ENCODE results near the gene TOPAZ1.

Gene TOPAZ1

DNA sequence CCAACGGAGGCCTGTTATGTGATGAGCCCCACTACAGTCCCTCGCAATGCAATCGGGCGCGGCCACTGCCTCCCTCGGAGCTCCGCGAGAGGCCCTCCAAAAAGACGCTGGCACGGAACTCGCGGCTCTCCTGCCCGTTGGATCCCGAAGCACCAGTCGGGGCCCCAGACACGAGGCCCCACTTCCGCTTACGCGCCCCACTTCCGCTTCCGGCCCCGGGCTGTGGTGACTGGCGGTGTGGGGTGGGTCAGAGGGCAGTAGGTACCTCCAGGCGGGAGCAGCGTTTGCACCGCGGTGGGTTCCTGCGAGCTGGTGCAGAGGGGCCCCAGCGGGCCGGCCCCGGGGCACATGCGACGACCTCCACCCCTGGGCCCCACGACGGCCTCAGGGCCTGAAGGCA is at the start of gene TOPAZ1:
TSS of gene TOPAZ1 (plus strand) at position 181 of the 400 bp plus-strand sequence. CDS start at position 349, 168 bp downstream.
- TF ChIP-seq, protein P1, sequence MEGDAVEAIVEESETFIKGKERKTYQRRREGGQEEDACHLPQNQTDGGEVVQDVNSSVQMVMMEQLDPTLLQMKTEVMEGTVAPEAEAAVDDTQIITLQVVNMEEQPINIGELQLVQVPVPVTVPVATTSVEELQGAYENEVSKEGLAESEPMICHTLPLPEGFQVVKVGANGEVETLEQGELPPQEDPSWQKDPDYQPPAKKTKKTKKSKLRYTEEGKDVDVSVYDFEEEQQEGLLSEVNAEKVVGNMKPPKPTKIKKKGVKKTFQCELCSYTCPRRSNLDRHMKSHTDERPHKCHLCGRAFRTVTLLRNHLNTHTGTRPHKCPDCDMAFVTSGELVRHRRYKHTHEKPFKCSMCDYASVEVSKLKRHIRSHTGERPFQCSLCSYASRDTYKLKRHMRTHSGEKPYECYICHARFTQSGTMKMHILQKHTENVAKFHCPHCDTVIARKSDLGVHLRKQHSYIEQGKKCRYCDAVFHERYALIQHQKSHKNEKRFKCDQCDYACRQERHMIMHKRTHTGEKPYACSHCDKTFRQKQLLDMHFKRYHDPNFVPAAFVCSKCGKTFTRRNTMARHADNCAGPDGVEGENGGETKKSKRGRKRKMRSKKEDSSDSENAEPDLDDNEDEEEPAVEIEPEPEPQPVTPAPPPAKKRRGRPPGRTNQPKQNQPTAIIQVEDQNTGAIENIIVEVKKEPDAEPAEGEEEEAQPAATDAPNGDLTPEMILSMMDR (IDR thresholded peaks at IDR 0.05; ENCODE audit: extremely low read depth, insufficient read depth, missing control alignments), result no peak
- no peak for DNase-seq (ENCODE audit: low spot score)
- in situ Hi-C loops (cut with MboI; ENCODE audit: low pct_unique_long_range_greater_than_20kb, low sequenced_read_pairs, unreplicated experiment), result no loop called here

DNA sequence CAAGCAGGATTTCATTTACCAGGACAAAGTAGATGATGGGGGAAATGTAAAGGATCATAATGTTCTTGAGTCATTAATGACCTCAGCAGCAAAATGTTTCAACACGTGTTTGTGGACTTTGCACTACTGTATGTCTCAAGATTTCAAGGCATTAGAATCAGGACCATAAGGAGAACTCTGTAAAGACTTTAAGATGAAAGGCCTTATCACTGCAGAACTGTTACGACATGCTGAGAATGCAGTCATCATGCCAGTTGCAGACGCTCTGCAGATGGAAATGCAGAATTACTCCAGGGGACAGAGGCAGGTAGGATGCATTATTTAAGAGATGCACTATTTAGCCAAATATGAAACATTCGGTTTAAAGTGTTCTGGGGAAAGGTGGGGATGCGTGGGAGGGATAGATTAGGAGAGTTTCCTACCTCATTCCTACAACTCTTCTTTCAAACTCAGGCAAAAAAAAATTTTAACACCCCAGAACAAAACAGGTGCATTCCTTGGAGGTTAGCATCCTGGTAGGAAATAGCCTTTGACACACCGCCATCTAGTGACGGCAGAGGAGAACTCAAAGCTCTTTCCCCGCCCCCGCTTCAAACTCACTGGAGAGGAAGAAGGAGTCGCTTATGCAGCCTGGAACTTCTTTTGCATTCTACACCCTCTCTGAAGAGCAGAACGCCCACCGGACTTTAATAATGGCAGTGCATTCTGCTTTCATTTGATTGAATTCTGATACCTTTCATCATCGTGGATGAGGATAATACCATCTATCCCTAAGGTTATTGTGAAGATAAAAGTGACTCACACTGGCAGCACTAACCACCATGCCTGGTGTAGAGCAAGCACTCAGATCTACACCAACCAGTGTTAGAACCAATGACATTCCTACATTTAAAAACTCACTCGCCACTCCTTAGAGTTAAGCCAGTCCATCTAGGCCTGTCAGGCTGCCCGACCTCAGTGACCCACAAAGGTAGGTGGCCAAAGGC is 43.1 kb upstream of the TOPAZ1 start:
- in situ Hi-C loops (cut with MboI; ENCODE audit: low pct_unique_long_range_greater_than_20kb, low sequenced_read_pairs, unreplicated experiment), result loop anchor here (5.0 to 25.0 kb wide), 2 partner anchors 431 to 636 kb away; no protein-coding TSS in a partner anchor
- TF ChIP-seq, protein P1 (IDR thresholded peaks at IDR 0.05; ENCODE audit: extremely low read depth, insufficient read depth, missing control alignments), result peak; percentile 88
- peak; percentile 76 for DNase-seq (ENCODE audit: low spot score)

DNA sequence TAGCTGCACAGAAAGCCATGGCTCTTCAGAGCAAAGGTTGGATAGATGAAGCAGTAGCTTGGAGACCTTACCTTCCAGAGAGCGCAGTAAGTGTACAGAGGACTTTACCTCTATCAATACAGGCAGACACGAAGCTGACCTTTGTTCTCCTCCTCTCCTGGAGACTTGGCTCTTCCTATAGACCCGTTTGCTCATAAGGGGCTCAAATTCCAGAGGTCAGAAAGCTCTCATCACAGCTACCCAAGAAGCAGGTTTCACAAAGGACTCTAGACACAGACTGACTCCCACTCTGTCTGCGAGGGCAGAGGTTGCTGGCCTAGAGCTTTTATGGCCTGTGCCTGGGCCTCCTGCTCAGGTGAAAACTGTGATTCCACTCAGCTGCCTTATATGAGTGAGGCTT is 35.4 kb upstream of the TOPAZ1 start:
- no peak for DNase-seq (ENCODE audit: low spot score)
- in situ Hi-C loops (cut with MboI; ENCODE audit: low pct_unique_long_range_greater_than_20kb, low sequenced_read_pairs, unreplicated experiment), result no loop called here
- TF ChIP-seq, protein P1 (IDR thresholded peaks at IDR 0.05; ENCODE audit: extremely low read depth, insufficient read depth, missing control alignments), result no peak

GRCh38 chr3:44206862-44207652 is 34.6 kb upstream of the TOPAZ1 start:
- in situ Hi-C loops (cut with MboI; ENCODE audit: low pct_unique_long_range_greater_than_20kb, low sequenced_read_pairs, unreplicated experiment), result no loop called here
- DNase-seq (ENCODE audit: low spot score), result no peak
- TF ChIP-seq, protein P1 (IDR thresholded peaks at IDR 0.05; ENCODE audit: extremely low read depth, insufficient read depth, missing control alignments), result no peak

DNA sequence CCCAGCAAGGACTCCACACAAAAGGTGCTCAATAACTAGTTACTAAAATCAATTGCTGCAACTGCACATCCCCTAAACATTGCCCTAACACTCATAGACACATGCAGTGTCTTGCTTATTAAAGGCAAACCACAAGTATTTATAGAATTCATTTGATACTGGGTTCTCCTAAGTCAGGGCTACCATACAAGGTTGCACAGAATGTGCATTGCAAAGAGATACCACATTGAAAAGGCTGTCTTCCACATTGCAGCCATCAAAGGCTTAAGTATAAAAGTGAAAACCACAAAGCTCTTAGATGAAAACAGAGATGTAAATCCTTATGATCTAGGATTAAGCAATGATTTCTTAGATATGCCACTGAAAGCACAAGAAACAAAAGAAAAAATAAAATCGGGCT is 33.6 kb upstream of the TOPAZ1 start:
- TF ChIP-seq, protein P1 (IDR thresholded peaks at IDR 0.05; ENCODE audit: extremely low read depth, insufficient read depth, missing control alignments), result no peak
- DNase-seq (ENCODE audit: low spot score), result no peak
- in situ Hi-C loops (cut with MboI; ENCODE audit: low pct_unique_long_range_greater_than_20kb, low sequenced_read_pairs, unreplicated experiment), result no loop called here

GRCh38 chr3:44208568-44208967 is 33.1 kb upstream of the TOPAZ1 start:
- no peak for DNase-seq (ENCODE audit: low spot score)
- TF ChIP-seq, protein P1 (IDR thresholded peaks at IDR 0.05; ENCODE audit: extremely low read depth, insufficient read depth, missing control alignments), result no peak
- in situ Hi-C loops (cut with MboI; ENCODE audit: low pct_unique_long_range_greater_than_20kb, low sequenced_read_pairs, unreplicated experiment), result no loop called here
